HG03108 (cell line): Measurements from ENCODE around the gene TSR1.
A peak's percentile ranks its signal among the peaks of the same experiment; 100 is the strongest.
"Not testable (repeated sequence)": the region's sequence is repeated elsewhere in the genome, so short reads cannot be mapped to it uniquely, and the experiment has no call there.

Experiments used
- ATAC-seq: cut with Tn5 transposase; IDR thresholded peaks from one replicate; pipeline ENCODE4 v1.9.1; 2021; ENCODE audit warnings: moderate library complexity; ENCODE audit not compliant: unreplicated experiment

Gene TSR1

GRCh38 chr17:2338315-2338657 lies 2.0 kb upstream of the TSR1 start:
- no peak for ATAC-seq

GRCh38 chr17:2337544-2338314 lies 1.5 kb upstream of the TSR1 start:
- ATAC-seq, result peak; percentile 26

GRCh38 chr17:2336852-2337543 lies 741 bp upstream of the TSR1 start, which contains the start of gene SGSM2:
Gene SGSM2 (plus strand): TSS chr17:2337501. CDS start chr17:2337689, 188 bp downstream.
- ATAC-seq, result peak; percentile 12

GRCh38 chr17:2335726-2336214 lies 487 bp downstream of the TSR1 start:
- no peak for ATAC-seq

- no peak for ATAC-seq
Measured at GRCh38 chr17:2331303-2331702, 5.0 kb downstream of the TSR1 start.

GRCh38 chr17:2323629-2324314 lies 12.5 kb downstream of the TSR1 start:
- ATAC-seq, result no peak

GRCh38 chr17:2321399-2321798 lies 14.9 kb downstream of the TSR1 start:
- ATAC-seq, result no peak

GRCh38 chr17:2319051-2319450 lies 17.2 kb downstream of the TSR1 start:
- no peak for ATAC-seq

GRCh38 chr17:2317796-2318195 lies 18.5 kb downstream of the TSR1 start:
- ATAC-seq, result no peak

GRCh38 chr17:2316916-2317205 lies 19.4 kb downstream of the TSR1 start:
- ATAC-seq, result not testable (repeated sequence)

GRCh38 chr17:2312736-2313135 lies 23.5 kb downstream of the TSR1 start:
- ATAC-seq, result no peak

- ATAC-seq, result no peak
Measured at GRCh38 chr17:2309338-2310154, 26.7 kb downstream of the TSR1 start.

- no peak for ATAC-seq
Measured at GRCh38 chr17:2304931-2305330, 31.3 kb downstream of the TSR1 start.

- ATAC-seq, result peak; percentile 75
Measured at GRCh38 chr17:2303204-2304188, 32.8 kb downstream of the TSR1 start, which contains the start of the genes SMG6 and SRR. Gene SMG6 (minus strand): TSS chr17:2303785. CDS start chr17:2303720, 65 bp downstream. Gene SRR (plus strand): TSS chr17:2303950. CDS start chr17:2315561, 11,611 bp downstream.

GRCh38 chr17:2302778-2303203 lies 33.5 kb downstream of the TSR1 start:
- ATAC-seq, result no peak

GRCh38 chr17:2299756-2300155 lies 36.5 kb downstream of the TSR1 start:
- no peak for ATAC-seq

GRCh38 chr17:2299136-2299535 lies 37.1 kb downstream of the TSR1 start:
- no peak for ATAC-seq

GRCh38 chr17:2297023-2297422 lies 39.2 kb downstream of the TSR1 start:
- ATAC-seq, result no peak

- ATAC-seq, result no peak
Measured at GRCh38 chr17:2295575-2295974, 40.7 kb downstream of the TSR1 start.

GRCh38 chr17:2292100-2292499 lies 44.2 kb downstream of the TSR1 start:
- ATAC-seq, result no peak
